ENCODE data around the gene NPB. TPM values are rescaled to one million over a fixed set of nuclear protein-coding genes. Genes with fewer than 3 reads are reported as not detected.

NPB gene
- total RNA-seq, 1 donor from 2014 or later = 0.58 TPM

GRCh38 chr17:81934850-81935708, 33.0 kb downstream of the NPB start:
- DNase-seq (ENCODE audit: low read depth) = no peak
- H3K4me3 ChIP-seq (ENCODE audit: low read depth, low read length) = no peak overlapping the region
- TF ChIP-seq CTCF (conservative IDR thresholded peaks at IDR 0.05; ENCODE audit: low read depth, low read length) = no peak

- H3K4me3 ChIP-seq (ENCODE audit: low read depth, low read length) = no peak overlapping the region
- no peak for TF ChIP-seq CTCF (conservative IDR thresholded peaks at IDR 0.05; ENCODE audit: low read depth, low read length)
Measured at GRCh38 chr17:81935709-81936084, 33.7 kb downstream of the NPB start.

GRCh38 chr17:81939218-81939617, 37.2 kb downstream of the NPB start:
- TF ChIP-seq CTCF (conservative IDR thresholded peaks at IDR 0.05; ENCODE audit: low read depth, low read length) = no peak
- H3K4me3 ChIP-seq (ENCODE audit: low read depth, low read length) = no peak overlapping the region
- DNase-seq (ENCODE audit: low read depth) = no peak

More at GRCh38 chr17:81935709-81936084, 33.7 kb downstream of the NPB start:
- no peak for DNase-seq (ENCODE audit: low read depth)

- no peak for TF ChIP-seq CTCF (conservative IDR thresholded peaks at IDR 0.05; ENCODE audit: low read depth, low read length)
Measured at GRCh38 chr17:81939881-81940385, 37.9 kb downstream of the NPB start.

GRCh38 chr17:81940538-81941483, 38.8 kb downstream of the NPB start:
- no peak overlapping the region for H3K4me3 ChIP-seq (ENCODE audit: low read depth, low read length)
- no peak for TF ChIP-seq CTCF (conservative IDR thresholded peaks at IDR 0.05; ENCODE audit: low read depth, low read length)
- DNase-seq (ENCODE audit: low read depth) = no peak

More at GRCh38 chr17:81939881-81940385, 37.9 kb downstream of the NPB start:
- no peak overlapping the region for H3K4me3 ChIP-seq (ENCODE audit: low read depth, low read length)
- DNase-seq (ENCODE audit: low read depth) = no peak

- H3K4me3 ChIP-seq (ENCODE audit: low read depth, low read length) = no peak overlapping the region
- no peak for TF ChIP-seq CTCF (conservative IDR thresholded peaks at IDR 0.05; ENCODE audit: low read depth, low read length)
- DNase-seq (ENCODE audit: low read depth) = no peak
Measured at GRCh38 chr17:81941484-81942166, 39.6 kb downstream of the NPB start.

All from epithelial cell of proximal tubule (primary cell).